ENCODE results near the gene TFDP1.

- TF ChIP-seq POLR2AphosphoS5 (IDR thresholded peaks at IDR 0.05; ENCODE audit: borderline replicate concordance, low read depth, low read length) (no peak), EZH2 (IDR thresholded peaks at IDR 0.05) (no peak)
These were observed 20.1 kb upstream of the TFDP1 start for GRCh38 chr13:113564331-113565023.
